Hepatocyte (in vitro differentiated cells): ENCODE results near the gene HES5. TPM values are rescaled to one million over a fixed set of nuclear protein-coding genes. Genes with fewer than 3 reads are reported as not detected.

Experiments used
- DNase-seq: peaks from one replicate; pipeline ENCODE4 v3.0.0-alpha.2; 2016; ENCODE audit warnings: low spot score
- H2AFZ ChIP-seq: fragments of 200-600 bp; sonication (generic); 2 replicates; pipeline ENCODE4 v1.6.0; 2016; ENCODE audit warnings: antibody characterized with exemption, mild to moderate bottlenecking
- H3K27ac ChIP-seq: fragments of 200-600 bp; sonication (generic); 2 replicates; pipeline ENCODE4 v1.5.1; 2016; ENCODE audit warnings: mild to moderate bottlenecking
- H3K27me3 ChIP-seq: fragments of 200-600 bp; sonication (generic); 2 replicates; pipeline ENCODE4 v1.6.1; 2016
- H3K36me3 ChIP-seq: fragments of 200-600 bp; sonication (generic); replicated peaks from 2 replicates; pipeline ENCODE4 v1.5.1; 2016; ENCODE audit warnings: low read depth; ENCODE audit not compliant: insufficient read depth
- H3K4me1 ChIP-seq: fragments of 200-600 bp; sonication (generic); 2 replicates; pipeline ENCODE4 v1.5.1; 2016; ENCODE audit warnings: mild to moderate bottlenecking, moderate library complexity; ENCODE audit not compliant: insufficient read depth
- H3K4me2 ChIP-seq: fragments of 200-600 bp; sonication (generic); 2 replicates; pipeline ENCODE4 v1.6.0; 2016
- H3K4me3 ChIP-seq: fragments of 200-600 bp; sonication (generic); 2 replicates; pipeline ENCODE4 v1.5.1; 2016; ENCODE audit warnings: mild to moderate bottlenecking
- H3K79me2 ChIP-seq: fragments of 200-600 bp; sonication (generic); 2 replicates; pipeline ENCODE4 v1.6.0; 2017; ENCODE audit warnings: mild to moderate bottlenecking
- H3K9me2 ChIP-seq: fragments of 200-600 bp; sonication (generic); replicated peaks from 2 replicates; pipeline ENCODE4 v1.6.0; 2017; ENCODE audit warnings: mild to moderate bottlenecking; ENCODE audit not compliant: insufficient read depth
- H3K9me3 ChIP-seq: fragments of 200-600 bp; sonication (generic); 2 replicates; pipeline ENCODE4 v1.5.1; 2016; ENCODE audit warnings: low read depth, mild to moderate bottlenecking
- H4K20me1 ChIP-seq: fragments of 200-600 bp; sonication (generic); 2 replicates; pipeline ENCODE4 v1.6.0; 2016; ENCODE audit warnings: mild to moderate bottlenecking; ENCODE audit not compliant: insufficient read depth, poor library complexity, severe bottlenecking
- EZH2 ChIP-seq: fragments of 200-600 bp; sonication (generic); IDR thresholded peaks from 2 replicates; pipeline ENCODE4 v1.6.1; 2016; ENCODE audit warnings: antibody characterized with exemption, mild to moderate bottlenecking, borderline replicate concordance
- EZH2phosphoT487 ChIP-seq: fragments of 200-600 bp; sonication (generic); IDR thresholded peaks from one replicate; pipeline ENCODE4 v1.6.1; 2018; ENCODE audit warnings: antibody characterized with exemption, mild to moderate bottlenecking, low read depth, moderate library complexity; ENCODE audit not compliant: unreplicated experiment, severe bottlenecking
- WGBS: methylation state at CpG from one replicate; pipeline ENCODE4 v1.1.6; 2016; ENCODE audit warnings: low lambda C conversion rate; ENCODE audit errors: missing lambda C conversion rate; 5-methylcytosine and 5-hydroxymethylcytosine counted together
- polyA plus RNA-seq: library from polyadenylated mRNA; unstranded; fragments of >200 nt; fragmentation: Nextera tagmentation; extraction: Ambion mirVana; gene quantifications from 2 replicates; pipeline ENCODE4 v1.2.1, GENCODE V29; 2016
- total RNA-seq: library from RNA; depleted of rRNA; stranded (reverse); fragments of >200 nt; gene quantifications from 2 replicates; pipeline ENCODE4 v1.2.3, GENCODE V29; 2014
- TF ChIP-seq, protein P1 (sequence below): fragments of 200-600 bp; sonication (generic); IDR thresholded peaks from 2 replicates; pipeline ENCODE4 v1.5.1; 2016; ENCODE audit warnings: antibody characterized with exemption, mild to moderate bottlenecking; ENCODE audit not compliant: poor library complexity

The HES5 gene
- total and polyA plus RNA-seq, 2 experiments from 2014 or later: 1.0 TPM; not detected in 1

GRCh38 chr1:2558420-2558819 is 28.4 kb upstream of the HES5 start:
- Histone ChIP-seq H3K4me2 (no peak overlapping the region), H3K36me3 (no peaks in the 10 kb centered on the region), H3K9me3 (no peaks in the 10 kb centered on the region), H3K4me3 (no peak overlapping the region), H3K27ac (no peak overlapping the region), H3K9me2 (no peaks in the 10 kb centered on the region), H3K27me3 (no peaks in the 10 kb centered on the region), H3K79me2 (no peaks in the 10 kb centered on the region), H2AFZ (no peak overlapping the region), H4K20me1 (no peaks in the 10 kb centered on the region), H3K4me1 (peaks cover 15% of the 10 kb centered on the region)
- no peak for TF ChIP-seq EZH2phosphoT487
- TF ChIP-seq, protein P1, sequence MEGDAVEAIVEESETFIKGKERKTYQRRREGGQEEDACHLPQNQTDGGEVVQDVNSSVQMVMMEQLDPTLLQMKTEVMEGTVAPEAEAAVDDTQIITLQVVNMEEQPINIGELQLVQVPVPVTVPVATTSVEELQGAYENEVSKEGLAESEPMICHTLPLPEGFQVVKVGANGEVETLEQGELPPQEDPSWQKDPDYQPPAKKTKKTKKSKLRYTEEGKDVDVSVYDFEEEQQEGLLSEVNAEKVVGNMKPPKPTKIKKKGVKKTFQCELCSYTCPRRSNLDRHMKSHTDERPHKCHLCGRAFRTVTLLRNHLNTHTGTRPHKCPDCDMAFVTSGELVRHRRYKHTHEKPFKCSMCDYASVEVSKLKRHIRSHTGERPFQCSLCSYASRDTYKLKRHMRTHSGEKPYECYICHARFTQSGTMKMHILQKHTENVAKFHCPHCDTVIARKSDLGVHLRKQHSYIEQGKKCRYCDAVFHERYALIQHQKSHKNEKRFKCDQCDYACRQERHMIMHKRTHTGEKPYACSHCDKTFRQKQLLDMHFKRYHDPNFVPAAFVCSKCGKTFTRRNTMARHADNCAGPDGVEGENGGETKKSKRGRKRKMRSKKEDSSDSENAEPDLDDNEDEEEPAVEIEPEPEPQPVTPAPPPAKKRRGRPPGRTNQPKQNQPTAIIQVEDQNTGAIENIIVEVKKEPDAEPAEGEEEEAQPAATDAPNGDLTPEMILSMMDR: no peak
- no peak for TF ChIP-seq EZH2
- no peak for DNase-seq
- WGBS: 94% methylated on average over 12 of the region's 12 CpGs

DNA sequence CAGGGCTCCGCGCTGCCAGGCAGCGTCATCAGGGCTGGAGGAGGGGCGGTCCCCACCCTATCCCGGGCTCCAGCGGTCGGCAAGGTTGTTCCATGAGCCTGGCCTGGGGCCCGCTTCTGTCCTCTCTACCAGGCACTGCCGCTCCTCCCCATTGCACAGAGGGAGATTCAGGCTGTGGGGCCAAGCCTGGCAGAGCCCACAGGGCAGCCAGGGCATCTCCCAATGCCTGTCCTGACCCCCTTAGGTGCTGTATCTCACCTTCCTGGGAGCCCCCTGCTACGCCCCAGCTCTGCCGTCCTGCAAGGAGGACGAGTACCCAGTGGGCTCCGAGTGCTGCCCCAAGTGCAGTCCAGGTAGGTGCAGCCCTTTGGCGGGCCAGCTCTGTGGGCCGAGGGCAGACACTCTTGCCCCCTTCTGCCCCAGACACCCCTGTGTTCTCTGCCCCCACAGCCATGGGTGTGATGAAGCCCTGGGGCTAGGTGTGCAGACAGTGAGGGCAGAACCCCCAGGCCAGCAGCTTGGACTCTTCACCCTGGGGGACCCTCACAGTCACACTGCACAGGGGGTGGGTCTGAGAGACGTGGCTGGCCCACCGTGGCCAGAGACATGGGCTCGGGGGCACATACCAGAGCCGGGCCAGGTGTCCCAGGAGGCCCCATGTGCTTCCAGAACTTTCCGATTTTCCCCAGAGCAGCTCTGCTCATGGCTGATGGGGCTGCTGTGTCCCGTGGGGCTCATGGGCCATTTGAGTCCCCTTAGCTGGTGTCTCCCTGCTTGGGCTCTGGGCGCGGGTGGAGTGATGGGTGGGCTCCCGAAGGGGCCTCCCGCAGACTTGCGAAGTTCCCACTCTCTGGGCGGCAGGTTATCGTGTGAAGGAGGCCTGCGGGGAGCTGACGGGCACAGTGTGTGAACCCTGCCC is 27.7 kb upstream of the HES5 start:
- Histone ChIP-seq H3K27me3 (no peaks in the 10 kb centered on the region), H3K4me1 (peaks cover 15% of the 10 kb centered on the region), H4K20me1 (no peaks in the 10 kb centered on the region), H2AFZ (no peak overlapping the region), H3K4me2 (no peak overlapping the region), H3K27ac (no peak overlapping the region), H3K9me2 (no peaks in the 10 kb centered on the region), H3K9me3 (no peaks in the 10 kb centered on the region), H3K36me3 (no peaks in the 10 kb centered on the region), H3K79me2 (no peaks in the 10 kb centered on the region), H3K4me3 (no peak overlapping the region)
- DNase-seq: no peak
- TF ChIP-seq, protein P1: no peak
- no peak for TF ChIP-seq EZH2
- TF ChIP-seq EZH2phosphoT487: no peak
- WGBS: 86% methylated on average over 30 of the region's 30 CpGs

- Histone ChIP-seq H3K4me2 (peak overlapping the region; percentile 72), H3K9me2 (no peaks in the 10 kb centered on the region), H4K20me1 (no peaks in the 10 kb centered on the region), H3K4me3 (no peak overlapping the region), H2AFZ (peak overlapping the region; percentile 52), H3K9me3 (no peaks in the 10 kb centered on the region), H3K36me3 (no peaks in the 10 kb centered on the region), H3K27me3 (no peaks in the 10 kb centered on the region), H3K27ac (peak overlapping the region; percentile 45), H3K79me2 (no peaks in the 10 kb centered on the region), H3K4me1 (peaks cover 15% of the 10 kb centered on the region)
- WGBS: 74% methylated on average over 24 of the region's 24 CpGs
- no peak for DNase-seq
- TF ChIP-seq, protein P1: no peak
- TF ChIP-seq EZH2 (no peak), EZH2phosphoT487 (no peak)
Measured at GRCh38 chr1:2556678-2557481, 26.8 kb upstream of the HES5 start.
